ENCODE results near the gene PRTN3.
"Not testable (repeated sequence)": the region's sequence is repeated elsewhere in the genome, so short reads cannot be mapped to it uniquely, and the experiment has no call there.

PRTN3 gene

GRCh38 chr19:875265-875879 lies 34.6 kb downstream of the PRTN3 start:
- Histone ChIP-seq H3K36me3 (replicated peaks; ENCODE audit: low read depth, low read length) (peaks cover 22% of the 10 kb centered on the region), H3K9me3 (ENCODE audit: insufficient read depth, low read length) (no peaks in the 10 kb centered on the region), H3K4me3 (ENCODE audit: low read length) (no peak overlapping the region), H3K4me2 (ENCODE audit: low read length) (no peak overlapping the region), H2AFZ (ENCODE audit: low read depth, low read length) (no peak overlapping the region), H3K9ac (ENCODE audit: low read length) (no peak overlapping the region), H3K27ac (ENCODE audit: low read length) (no peak overlapping the region), H3K4me1 (ENCODE audit: low read length) (peaks cover 8% of the 10 kb centered on the region), H3K27me3 (ENCODE audit: low read depth, low read length) (no peaks in the 10 kb centered on the region), H3K79me2 (ENCODE audit: low read length) (no peaks in the 10 kb centered on the region), H4K20me1 (ENCODE audit: insufficient read depth, low read length) (peaks cover 6% of the 10 kb centered on the region; the same call in 1 of the 2 replicates)
- TF ChIP-seq EZH2phosphoT487 (IDR thresholded peaks at IDR 0.05; ENCODE audit: low read depth) = no peak
- no peak for TF ChIP-seq CTCF (IDR thresholded peaks at IDR 0.05; ENCODE audit: low read depth, low read length)

GRCh38 chr19:876089-876488 lies 35.3 kb downstream of the PRTN3 start:
- no peak overlapping the region for H3K27ac ChIP-seq (ENCODE audit: low read length)
- H3K4me2 ChIP-seq (ENCODE audit: low read length) = no peak overlapping the region
- H2AFZ ChIP-seq (ENCODE audit: low read depth, low read length) = no peak overlapping the region
- peaks cover 8% of the 10 kb centered on the region for H3K4me1 ChIP-seq (ENCODE audit: low read length)
- H3K79me2 ChIP-seq (ENCODE audit: low read length) = no peaks in the 10 kb centered on the region
- no peaks in the 10 kb centered on the region for H3K27me3 ChIP-seq (ENCODE audit: low read depth, low read length)
- H3K4me3 ChIP-seq (ENCODE audit: low read length) = no peak overlapping the region
- TF ChIP-seq CTCF (IDR thresholded peaks at IDR 0.05; ENCODE audit: low read depth, low read length) (no peak), EZH2phosphoT487 (IDR thresholded peaks at IDR 0.05; ENCODE audit: low read depth) (no peak)
- H3K36me3 ChIP-seq (replicated peaks; ENCODE audit: low read depth, low read length) = peaks cover 20% of the 10 kb centered on the region
- H3K9ac ChIP-seq (ENCODE audit: low read length) = no peak overlapping the region
- peaks cover 8% of the 10 kb centered on the region; the same call in 1 of the 2 replicates for H4K20me1 ChIP-seq (ENCODE audit: insufficient read depth, low read length)
- no peaks in the 10 kb centered on the region for H3K9me3 ChIP-seq (ENCODE audit: insufficient read depth, low read length)

- H3K36me3 ChIP-seq (replicated peaks; ENCODE audit: low read depth, low read length) = peaks cover 24% of the 10 kb centered on the region
- no peak overlapping the region for H2AFZ ChIP-seq (ENCODE audit: low read depth, low read length)
- H3K4me1 ChIP-seq (ENCODE audit: low read length) = peaks cover 8% of the 10 kb centered on the region
Observed at GRCh38 chr19:876780-877314, 36.0 kb downstream of the PRTN3 start.

GRCh38 chr19:877992-878660 lies 37.3 kb downstream of the PRTN3 start:
- H3K36me3 ChIP-seq (replicated peaks; ENCODE audit: low read depth, low read length) = peaks cover 36% of the 10 kb centered on the region
- H4K20me1 ChIP-seq (ENCODE audit: insufficient read depth, low read length); H3K4me1 ChIP-seq (ENCODE audit: low read length): not testable (repeated sequence)

More at GRCh38 chr19:876780-877314, 36.0 kb downstream of the PRTN3 start:
- H3K9me3 ChIP-seq (ENCODE audit: insufficient read depth, low read length) = no peaks in the 10 kb centered on the region
- no peak overlapping the region for H3K4me3 ChIP-seq (ENCODE audit: low read length)
- H3K4me2 ChIP-seq (ENCODE audit: low read length) = no peak overlapping the region
- H3K79me2 ChIP-seq (ENCODE audit: low read length) = no peaks in the 10 kb centered on the region
- TF ChIP-seq EZH2phosphoT487 (IDR thresholded peaks at IDR 0.05; ENCODE audit: low read depth) (no peak), CTCF (IDR thresholded peaks at IDR 0.05; ENCODE audit: low read depth, low read length) (no peak)
- H3K27ac ChIP-seq (ENCODE audit: low read length) = no peak overlapping the region
- H3K9ac ChIP-seq (ENCODE audit: low read length) = no peak overlapping the region
- no peaks in the 10 kb centered on the region for H3K27me3 ChIP-seq (ENCODE audit: low read depth, low read length)
- peaks cover 12% of the 10 kb centered on the region; the same call in 1 of the 2 replicates for H4K20me1 ChIP-seq (ENCODE audit: insufficient read depth, low read length)

GRCh38 chr19:878751-879561 lies 38.2 kb downstream of the PRTN3 start:
- H2AFZ ChIP-seq (ENCODE audit: low read depth, low read length); H3K27ac ChIP-seq (ENCODE audit: low read length); H3K9ac ChIP-seq (ENCODE audit: low read length); H3K27me3 ChIP-seq (ENCODE audit: low read depth, low read length); H3K4me3 ChIP-seq (ENCODE audit: low read length); H4K20me1 ChIP-seq (ENCODE audit: insufficient read depth, low read length); H3K4me1 ChIP-seq (ENCODE audit: low read length); H3K79me2 ChIP-seq (ENCODE audit: low read length); H3K9me3 ChIP-seq (ENCODE audit: insufficient read depth, low read length); H3K4me2 ChIP-seq (ENCODE audit: low read length): not testable (repeated sequence)
- peaks cover 31% of the 10 kb centered on the region for H3K36me3 ChIP-seq (replicated peaks; ENCODE audit: low read depth, low read length)

More at GRCh38 chr19:877992-878660, 37.3 kb downstream of the PRTN3 start:
- not testable (repeated sequence) for H3K4me3 ChIP-seq (ENCODE audit: low read length); H3K9ac ChIP-seq (ENCODE audit: low read length); H2AFZ ChIP-seq (ENCODE audit: low read depth, low read length); H3K27me3 ChIP-seq (ENCODE audit: low read depth, low read length); H3K79me2 ChIP-seq (ENCODE audit: low read length); H3K4me2 ChIP-seq (ENCODE audit: low read length); H3K9me3 ChIP-seq (ENCODE audit: insufficient read depth, low read length); H3K27ac ChIP-seq (ENCODE audit: low read length)
